HCT116 (cell line): Measurements from ENCODE around the gene PEDS1.

ENCODE experiments used
- EZH2 ChIP-seq: fragments of 200-600 bp; sonication (generic); IDR thresholded peaks from 2 replicates; pipeline ENCODE4 v1.6.1; 2017; ENCODE audit warnings: antibody characterized with exemption, mixed run types
- EZH2phosphoT487 ChIP-seq: fragments of 200-600 bp; IDR thresholded peaks from 2 replicates; pipeline ENCODE4 v1.6.1; 2018; ENCODE audit warnings: antibody characterized with exemption, borderline replicate concordance
- JUND ChIP-seq: IDR thresholded peaks from 2 replicates; pipeline ENCODE4 v1.6.1; 2012
- POLR2A ChIP-seq: IDR thresholded peaks from 2 replicates; pipeline ENCODE4 v1.7.0; 2011; ENCODE audit warnings: borderline replicate concordance; ENCODE audit not compliant: insufficient read depth, insufficient read length; ENCODE audit errors: extremely low read depth
- POLR2AphosphoS5 ChIP-seq: IDR thresholded peaks from 2 replicates; pipeline ENCODE4 v1.6.1; 2011; ENCODE audit warnings: mild to moderate bottlenecking, low read depth, low read length, moderate library complexity
- RAD21 ChIP-seq: IDR thresholded peaks from 2 replicates; pipeline ENCODE4 v1.6.1; 2012; ENCODE audit warnings: low read depth, mild to moderate bottlenecking
- REST ChIP-seq: IDR thresholded peaks from 2 replicates; pipeline ENCODE4 v1.6.1; 2012; ENCODE audit warnings: low read depth
- SIN3A ChIP-seq: IDR thresholded peaks from 2 replicates; pipeline ENCODE4 v1.6.1; 2012; ENCODE audit warnings: low read depth
- SP1 ChIP-seq: IDR thresholded peaks from 2 replicates; pipeline ENCODE4 v1.6.1; 2012; ENCODE audit warnings: low read depth
- TCF7L2 ChIP-seq: IDR thresholded peaks from 2 replicates; pipeline ENCODE4 v1.7.0; 2011; ENCODE audit warnings: borderline replicate concordance, inconsistent platforms; ENCODE audit not compliant: insufficient read depth, insufficient read length; ENCODE audit errors: extremely low read depth
- ZBTB33 ChIP-seq: IDR thresholded peaks from 2 replicates; pipeline ENCODE4 v1.6.1; 2011; ENCODE audit warnings: mild to moderate bottlenecking, low read length, moderate library complexity; ENCODE audit not compliant: insufficient replicate concordance; ENCODE audit errors: extremely low read depth
- ZNF274 ChIP-seq: fragments of 200-500 bp; sonication (Bioruptor generic); IDR thresholded peaks from 2 replicates; pipeline ENCODE4 v1.6.1; 2014; ENCODE audit warnings: mild to moderate bottlenecking, low read depth, low read length, inconsistent platforms
- TF ChIP-seq, protein P1 (sequence below), 3 experiments: fragments of 200-600 bp in 1 of 3; sonication (generic) in 1 of 3; IDR thresholded peaks in 2 of 3; conservative IDR thresholded peaks in 1 of 3; 2 replicates each; pipeline ENCODE4 v1.5.1; 2012 to 2017; ENCODE audit warnings: low read depth in 2 of 3, low read length in 2 of 3, antibody characterized with exemption in 1 of 3, borderline replicate concordance in 1 of 3, control low read depth in 1 of 3, mild to moderate bottlenecking in 1 of 3, mixed read lengths in 1 of 3, mixed run types in 1 of 3, moderate library complexity in 1 of 3; ENCODE audit not compliant: insufficient read depth in 1 of 3
- TF ChIP-seq, protein P2 (sequence below): IDR thresholded peaks from 2 replicates; pipeline ENCODE4 v1.6.1; 2012

- TF ChIP-seq, protein P1, sequence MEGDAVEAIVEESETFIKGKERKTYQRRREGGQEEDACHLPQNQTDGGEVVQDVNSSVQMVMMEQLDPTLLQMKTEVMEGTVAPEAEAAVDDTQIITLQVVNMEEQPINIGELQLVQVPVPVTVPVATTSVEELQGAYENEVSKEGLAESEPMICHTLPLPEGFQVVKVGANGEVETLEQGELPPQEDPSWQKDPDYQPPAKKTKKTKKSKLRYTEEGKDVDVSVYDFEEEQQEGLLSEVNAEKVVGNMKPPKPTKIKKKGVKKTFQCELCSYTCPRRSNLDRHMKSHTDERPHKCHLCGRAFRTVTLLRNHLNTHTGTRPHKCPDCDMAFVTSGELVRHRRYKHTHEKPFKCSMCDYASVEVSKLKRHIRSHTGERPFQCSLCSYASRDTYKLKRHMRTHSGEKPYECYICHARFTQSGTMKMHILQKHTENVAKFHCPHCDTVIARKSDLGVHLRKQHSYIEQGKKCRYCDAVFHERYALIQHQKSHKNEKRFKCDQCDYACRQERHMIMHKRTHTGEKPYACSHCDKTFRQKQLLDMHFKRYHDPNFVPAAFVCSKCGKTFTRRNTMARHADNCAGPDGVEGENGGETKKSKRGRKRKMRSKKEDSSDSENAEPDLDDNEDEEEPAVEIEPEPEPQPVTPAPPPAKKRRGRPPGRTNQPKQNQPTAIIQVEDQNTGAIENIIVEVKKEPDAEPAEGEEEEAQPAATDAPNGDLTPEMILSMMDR (IDR thresholded peaks at IDR 0.05 in 2 of 3, conservative IDR thresholded peaks at IDR 0.05 in 1 of 3; ENCODE audit: borderline replicate concordance in 1 of 3, insufficient read depth in 1 of 3, low read depth in 2 of 3, low read length in 2 of 3), result peak; percentile 90 to 96 (median 95)
- TF ChIP-seq SP1 (no peak), SIN3A (no peak), POLR2A (no peak), RAD21 (peak; percentile 97), TCF7L2 (no peak), EZH2 (no peak), ZBTB33 (no peak), POLR2AphosphoS5 (peak; percentile 51), ZNF274 (no peak), REST (no peak), EZH2phosphoT487 (no peak), JUND (no peak)
- TF ChIP-seq, protein P2, sequence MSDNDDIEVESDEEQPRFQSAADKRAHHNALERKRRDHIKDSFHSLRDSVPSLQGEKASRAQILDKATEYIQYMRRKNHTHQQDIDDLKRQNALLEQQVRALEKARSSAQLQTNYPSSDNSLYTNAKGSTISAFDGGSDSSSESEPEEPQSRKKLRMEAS, result no peak; the same call in 1 of the 2 replicates
These were observed 32.4 kb downstream of the PEDS1 start for GRCh38 chr20:50120935-50121693.
